MCF 10A (cell line): Measurements from ENCODE around the gene LASP1NB.
"Not testable (repeated sequence)": the region's sequence is repeated elsewhere in the genome, so short reads cannot be mapped to it uniquely, and the experiment has no call there.

Experiments
- BruUV-seq: library from RNA; stranded (reverse); fragments of 400-500 nt; replicated peaks from 2 replicates; lab custom pipeline; 2021; lab: Mats Ljungman, UMichigan
- CTCF ChIA-PET: fragments of 300-600 bp; sonication (Branson Sonifier 250); formaldehyde crosslinking; extraction: SDS; loops from one replicate; lab custom pipeline; 2021; ENCODE audit warnings: antibody characterized with exemption, inconsistent platforms; lab: Yijun Ruan, JAX
- POLR2A ChIA-PET: fragments of 300-600, 350-650 bp; sonication (Branson Sonifier 250); formaldehyde crosslinking; extraction: SDS; loops from one replicate; lab custom pipeline; 2020; ENCODE audit warnings: antibody characterized with exemption, inconsistent platforms; lab: Yijun Ruan, JAX
- DNase-seq: peaks from one replicate; pipeline ENCODE4 v3.0.0-alpha.2; 2018; ENCODE audit not compliant: unreplicated experiment
- H3K27ac Mint-ChIP-seq: one replicate; pipeline ENCODE4 v1.8.0; 2022; ENCODE audit warnings: mild to moderate bottlenecking, low read depth, mixed read lengths; ENCODE audit not compliant: unreplicated experiment
- H3K27me3 Mint-ChIP-seq: one replicate; pipeline ENCODE4 v1.8.0; 2022; ENCODE audit warnings: mixed read lengths; ENCODE audit not compliant: insufficient read depth, unreplicated experiment
- H3K36me3 Mint-ChIP-seq: one replicate; pipeline ENCODE4 v1.8.0; 2022; ENCODE audit warnings: mild to moderate bottlenecking, moderate library complexity, mixed read lengths; ENCODE audit not compliant: insufficient read depth, unreplicated experiment
- H3K4me1 Mint-ChIP-seq: one replicate; pipeline ENCODE4 v1.8.0; 2022; ENCODE audit warnings: mixed read lengths; ENCODE audit not compliant: insufficient read depth, unreplicated experiment
- H3K4me3 Mint-ChIP-seq: one replicate; pipeline ENCODE4 v1.8.0; 2022; ENCODE audit warnings: mild to moderate bottlenecking, moderate library complexity, mixed read lengths; ENCODE audit not compliant: unreplicated experiment
- H3K9me3 Mint-ChIP-seq: one replicate; pipeline ENCODE4 v1.8.0; 2022; ENCODE audit warnings: mixed read lengths; ENCODE audit not compliant: unreplicated experiment
- intact Hi-C: fragments of 100-400 bp; cut with micrococcal nuclease; formaldehyde crosslinking; loops from 2 replicates; pipeline ENCODE4 v1.14.1; 2022
- TF ChIP-seq, protein P1 (sequence below): fragments of 200-600 bp; IDR thresholded peaks from one replicate; pipeline ENCODE4 v1.8.0; 2022; ENCODE audit warnings: antibody characterized with exemption, mild to moderate bottlenecking; ENCODE audit not compliant: unreplicated experiment

The LASP1NB gene

DNA sequence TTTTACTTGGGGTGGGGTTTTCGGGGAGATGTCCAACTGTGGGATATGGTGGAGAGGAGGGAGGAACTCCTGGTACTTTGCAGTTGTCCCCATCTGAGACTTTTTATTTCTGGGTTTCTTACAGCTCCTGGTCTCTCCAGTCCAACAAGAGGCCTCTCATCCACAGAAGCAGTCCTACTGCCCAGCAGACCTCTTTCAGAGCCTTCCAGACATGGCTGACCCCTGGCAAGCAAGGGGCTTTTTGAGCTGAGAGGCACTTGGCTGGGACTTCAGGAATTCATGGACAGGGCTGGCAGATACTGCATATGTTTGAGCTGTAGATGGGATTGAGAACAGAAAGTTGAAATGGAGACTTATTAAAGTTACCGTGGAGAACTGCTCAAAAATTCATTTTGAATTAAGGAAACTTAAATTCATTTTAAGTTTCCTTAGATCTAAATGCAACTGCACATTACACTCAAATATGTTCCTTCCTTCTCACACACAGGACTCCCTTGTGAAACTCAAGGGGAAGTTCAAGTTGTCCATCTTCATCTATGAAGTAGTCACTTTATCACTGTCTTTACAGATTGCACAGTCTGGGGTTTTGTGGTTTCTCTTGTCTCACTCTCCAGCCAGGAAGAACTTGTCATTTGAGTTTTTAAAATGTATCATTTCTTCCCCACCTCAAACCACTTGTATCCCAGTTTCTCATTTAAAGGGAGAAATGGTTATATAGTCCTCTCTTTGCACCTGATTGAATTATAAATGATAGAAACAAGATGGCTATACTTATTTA, 1.1 kb downstream of the LASP1NB start:
- no TSS peak for BruUV-seq
- H3K36me3 Mint-ChIP-seq, result peaks cover 4% of the 10 kb centered on the region
- H3K9me3 Mint-ChIP-seq, result no peaks in the 10 kb centered on the region
- H3K4me1 Mint-ChIP-seq, result peaks cover 4% of the 10 kb centered on the region
- TF ChIP-seq, protein P1, sequence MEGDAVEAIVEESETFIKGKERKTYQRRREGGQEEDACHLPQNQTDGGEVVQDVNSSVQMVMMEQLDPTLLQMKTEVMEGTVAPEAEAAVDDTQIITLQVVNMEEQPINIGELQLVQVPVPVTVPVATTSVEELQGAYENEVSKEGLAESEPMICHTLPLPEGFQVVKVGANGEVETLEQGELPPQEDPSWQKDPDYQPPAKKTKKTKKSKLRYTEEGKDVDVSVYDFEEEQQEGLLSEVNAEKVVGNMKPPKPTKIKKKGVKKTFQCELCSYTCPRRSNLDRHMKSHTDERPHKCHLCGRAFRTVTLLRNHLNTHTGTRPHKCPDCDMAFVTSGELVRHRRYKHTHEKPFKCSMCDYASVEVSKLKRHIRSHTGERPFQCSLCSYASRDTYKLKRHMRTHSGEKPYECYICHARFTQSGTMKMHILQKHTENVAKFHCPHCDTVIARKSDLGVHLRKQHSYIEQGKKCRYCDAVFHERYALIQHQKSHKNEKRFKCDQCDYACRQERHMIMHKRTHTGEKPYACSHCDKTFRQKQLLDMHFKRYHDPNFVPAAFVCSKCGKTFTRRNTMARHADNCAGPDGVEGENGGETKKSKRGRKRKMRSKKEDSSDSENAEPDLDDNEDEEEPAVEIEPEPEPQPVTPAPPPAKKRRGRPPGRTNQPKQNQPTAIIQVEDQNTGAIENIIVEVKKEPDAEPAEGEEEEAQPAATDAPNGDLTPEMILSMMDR, result no peak
- no peak for DNase-seq
- H3K27ac Mint-ChIP-seq, result no peak overlapping the region
- no peak overlapping the region for H3K4me3 Mint-ChIP-seq
- no peaks in the 10 kb centered on the region for H3K27me3 Mint-ChIP-seq
- intact Hi-C loops, result no loop called here
- POLR2A ChIA-PET, result interaction anchor here (0.8 kb wide), 1 partner anchor 12 kb away, joined by 4 read pairs; no protein-coding TSS in a partner anchor
- CTCF ChIA-PET, result interaction anchor here (0.6 kb wide), 1 partner anchor 137 kb away, joined by 3 read pairs; no protein-coding TSS in a partner anchor

DNA sequence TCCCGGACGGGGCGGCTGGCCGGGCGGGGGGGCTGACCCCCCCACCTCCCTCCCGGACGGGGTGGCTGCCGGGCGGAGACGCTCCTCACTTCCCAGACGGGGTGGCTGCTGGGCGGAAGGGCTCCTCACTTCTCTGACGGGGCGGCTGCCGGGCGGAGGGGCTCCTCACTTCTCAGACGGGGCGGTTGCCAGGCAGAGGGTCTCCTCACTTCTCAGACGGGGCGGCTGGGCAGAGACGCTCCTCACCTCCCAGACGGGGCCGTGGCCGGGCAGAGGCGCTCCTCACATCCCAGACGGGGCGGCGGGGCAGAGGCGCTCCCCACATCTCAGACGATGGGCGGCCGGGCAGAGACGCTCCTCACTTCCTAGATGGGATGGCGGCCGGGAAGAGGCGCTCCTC, 5.4 kb downstream of the LASP1NB start:
- H3K36me3 Mint-ChIP-seq, H3K9me3 Mint-ChIP-seq, CTCF ChIA-PET, intact Hi-C loops, H3K27ac Mint-ChIP-seq, DNase-seq, BruUV-seq, H3K4me3 Mint-ChIP-seq, H3K4me1 Mint-ChIP-seq, POLR2A ChIA-PET: not testable (repeated sequence)
- H3K27me3 Mint-ChIP-seq, result peaks cover 10% of the 10 kb centered on the region

DNA sequence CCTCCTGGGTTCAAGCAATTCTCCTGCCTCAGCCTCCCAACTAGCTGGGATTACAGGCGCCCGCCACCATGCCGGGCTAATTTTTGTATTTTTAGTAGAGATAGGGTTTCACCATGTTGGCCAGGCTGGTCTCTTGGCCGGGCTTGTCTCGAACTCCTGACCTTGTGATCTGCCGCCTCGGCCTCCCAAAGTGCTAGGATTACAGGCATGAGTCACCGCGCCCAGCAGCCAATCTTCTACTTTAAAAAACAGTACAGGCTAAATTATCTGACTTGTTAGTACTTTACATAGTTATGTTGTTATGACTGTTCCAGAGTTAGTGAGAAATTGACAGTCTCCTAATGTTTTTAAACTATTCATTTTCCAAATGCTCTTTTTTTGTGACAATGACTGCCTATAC, 8.5 kb downstream of the LASP1NB start:
- not testable (repeated sequence) for BruUV-seq
- POLR2A ChIA-PET, result interaction anchor here (0.6 kb wide), 1 partner anchor 523 kb away, joined by 3 read pairs; no protein-coding TSS in a partner anchor

DNA sequence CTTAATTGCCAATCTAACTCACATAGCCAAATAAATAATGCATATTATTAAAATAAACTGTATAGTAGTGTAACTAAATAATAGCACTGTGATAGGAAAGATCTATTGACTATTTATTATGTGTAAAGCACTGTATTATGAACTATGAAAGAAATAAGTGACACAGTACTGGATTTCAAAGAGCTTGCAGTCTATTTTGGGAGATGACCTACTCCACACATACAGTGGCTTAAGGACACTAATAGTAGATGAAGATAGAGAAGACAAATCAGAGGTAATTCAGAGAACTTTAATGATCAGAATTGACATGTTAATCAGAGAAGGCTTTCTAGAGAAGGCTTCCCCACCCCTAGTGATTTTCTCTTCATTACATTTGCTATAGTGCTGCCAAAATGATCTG, 14.6 kb downstream of the LASP1NB start:
- intact Hi-C loops, result no loop called here
- H3K4me3 Mint-ChIP-seq, result no peak overlapping the region
- H3K27me3 Mint-ChIP-seq, result peaks cover 21% of the 10 kb centered on the region
- POLR2A ChIA-PET, result interaction anchor here (1.2 kb wide), 1 partner anchor 19 kb away, joined by 5 read pairs; no protein-coding TSS in a partner anchor
- H3K36me3 Mint-ChIP-seq, result peaks cover 6% of the 10 kb centered on the region
- CTCF ChIA-PET, result no interaction called here
- BruUV-seq, result no TSS peak
- TF ChIP-seq, protein P1, result no peak
- no peaks in the 10 kb centered on the region for H3K9me3 Mint-ChIP-seq
- no peaks in the 10 kb centered on the region for H3K4me1 Mint-ChIP-seq
- DNase-seq, result no peak
- H3K27ac Mint-ChIP-seq, result no peak overlapping the region

More for the DNA sequence above, 8.5 kb downstream of the LASP1NB start:
- H3K27me3 Mint-ChIP-seq, result peaks cover 23% of the 10 kb centered on the region
- H3K4me1 Mint-ChIP-seq, H3K4me3 Mint-ChIP-seq, H3K9me3 Mint-ChIP-seq, DNase-seq, intact Hi-C loops, H3K27ac Mint-ChIP-seq, H3K36me3 Mint-ChIP-seq: not testable (repeated sequence)
- CTCF ChIA-PET, result interaction anchor here (1.2 kb wide), 1 partner anchor 49 kb away, joined by 4 read pairs; no protein-coding TSS in a partner anchor

DNA sequence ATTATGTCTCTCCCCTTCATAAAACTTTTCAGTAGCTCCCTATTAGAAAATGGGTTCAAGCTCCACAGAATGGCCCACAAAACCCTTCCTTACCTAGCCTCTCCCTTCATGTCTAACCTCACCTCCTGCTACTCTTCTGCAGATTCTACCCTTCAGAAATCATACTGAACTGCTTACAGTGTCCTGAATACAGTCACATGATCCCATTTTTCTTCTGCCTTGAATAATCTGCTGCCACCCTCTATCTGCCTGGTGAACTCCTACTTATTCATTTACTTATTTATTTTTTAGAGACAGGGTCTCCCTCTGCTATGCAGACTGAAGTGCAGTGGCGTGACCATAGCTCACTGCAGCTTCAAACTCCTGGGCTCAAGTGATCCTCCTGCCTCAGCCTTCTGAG, 15.0 kb downstream of the LASP1NB start:
- Mint-ChIP-seq H3K4me3 (no peak overlapping the region), H3K27me3 (peaks cover 16% of the 10 kb centered on the region), H3K9me3 (no peaks in the 10 kb centered on the region), H3K36me3 (peaks cover 6% of the 10 kb centered on the region), H3K4me1 (no peaks in the 10 kb centered on the region), H3K27ac (no peak overlapping the region)
- ChIA-PET CTCF (no interaction called here), POLR2A (interaction anchor here (0.7 to 1.2 kb wide), 2 partner anchors 19 to 92 kb away, joined by 3 to 5 read pairs; no protein-coding TSS in a partner anchor)
- BruUV-seq, result no TSS peak
- DNase-seq, result no peak
- intact Hi-C loops, result no loop called here
- TF ChIP-seq, protein P1, result no peak
